Measurements from ENCODE around the gene FAF1.
"Not testable (repeated sequence)": the region's sequence is repeated elsewhere in the genome, so short reads cannot be mapped to it uniquely, and the experiment has no call there.

The FAF1 gene

DNA sequence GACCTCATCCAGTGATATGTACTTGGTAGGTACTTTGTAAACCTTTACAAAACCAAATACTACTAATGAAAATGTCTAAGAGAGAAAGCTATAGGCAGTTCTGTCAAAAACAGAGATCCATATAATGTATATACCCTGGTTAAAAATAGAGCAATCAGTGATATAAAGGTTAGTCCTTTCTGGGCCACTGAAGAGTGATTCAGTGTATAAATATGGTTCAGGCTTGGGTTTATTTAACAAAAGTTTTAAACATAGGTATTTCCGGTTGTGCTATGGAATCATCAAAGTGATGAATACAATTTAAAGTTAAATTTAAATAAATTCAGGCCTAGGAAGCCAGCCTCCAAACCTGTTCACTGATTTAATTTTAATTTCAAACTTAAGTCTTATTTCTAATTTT is 428.5 kb downstream of the FAF1 start:
- no peak for DNase-seq

DNA sequence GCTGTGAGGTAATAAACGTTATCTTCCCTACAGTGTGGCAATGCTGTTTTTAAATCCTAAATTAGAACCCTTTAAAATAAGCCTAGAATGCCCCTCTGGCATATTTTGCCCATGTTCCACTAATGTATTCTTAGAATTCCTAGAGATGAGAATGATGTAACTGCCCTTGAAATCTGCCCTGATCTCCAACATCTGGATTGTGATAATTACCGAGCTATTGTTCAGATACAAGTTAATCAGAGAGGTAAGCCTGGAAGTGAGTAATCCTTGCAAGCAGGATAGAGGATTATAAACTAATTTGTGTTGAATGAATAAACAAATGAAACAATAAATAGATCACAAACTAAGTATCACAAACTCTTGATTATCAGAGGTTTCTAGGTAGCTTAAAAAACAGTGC is 429.0 kb downstream of the FAF1 start:
- DNase-seq: no peak

DNA sequence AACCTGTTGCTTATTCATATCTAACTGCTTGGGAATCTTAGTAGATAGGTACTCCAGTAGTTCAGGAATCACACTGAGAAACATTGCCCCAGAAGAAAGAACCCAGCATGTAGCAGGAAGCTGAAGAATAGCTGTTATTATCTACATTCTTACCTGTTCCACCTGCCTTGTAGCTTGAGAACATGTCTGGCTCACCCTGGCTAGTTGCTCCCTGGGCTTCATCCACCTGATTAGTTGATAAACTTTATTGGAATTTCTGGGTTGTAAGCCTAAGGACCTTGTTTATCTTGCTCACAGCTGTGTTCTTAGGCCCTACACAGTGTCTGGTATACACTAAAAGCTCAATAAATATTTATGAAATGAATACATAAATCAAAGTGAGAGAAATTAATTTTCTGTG is 430.6 kb downstream of the FAF1 start:
- DNase-seq: no peak

DNA sequence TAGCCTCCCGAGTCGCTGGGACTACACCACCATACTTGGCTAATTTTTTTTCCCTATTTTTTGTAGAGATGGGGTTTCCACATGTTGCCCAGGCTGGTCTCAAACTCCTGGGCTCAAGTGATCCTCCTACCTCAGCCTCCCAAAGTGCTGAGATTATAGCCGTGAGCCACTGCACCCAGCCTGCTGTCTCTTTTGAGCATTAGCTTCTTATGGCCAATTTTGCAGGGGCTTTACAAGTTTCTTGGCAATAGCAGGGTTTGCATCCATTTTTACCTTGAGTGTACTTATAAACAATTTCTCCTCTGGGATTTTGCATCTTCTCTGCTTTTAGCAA is 432.1 kb downstream of the FAF1 start:
- not testable (repeated sequence) for DNase-seq

DNA sequence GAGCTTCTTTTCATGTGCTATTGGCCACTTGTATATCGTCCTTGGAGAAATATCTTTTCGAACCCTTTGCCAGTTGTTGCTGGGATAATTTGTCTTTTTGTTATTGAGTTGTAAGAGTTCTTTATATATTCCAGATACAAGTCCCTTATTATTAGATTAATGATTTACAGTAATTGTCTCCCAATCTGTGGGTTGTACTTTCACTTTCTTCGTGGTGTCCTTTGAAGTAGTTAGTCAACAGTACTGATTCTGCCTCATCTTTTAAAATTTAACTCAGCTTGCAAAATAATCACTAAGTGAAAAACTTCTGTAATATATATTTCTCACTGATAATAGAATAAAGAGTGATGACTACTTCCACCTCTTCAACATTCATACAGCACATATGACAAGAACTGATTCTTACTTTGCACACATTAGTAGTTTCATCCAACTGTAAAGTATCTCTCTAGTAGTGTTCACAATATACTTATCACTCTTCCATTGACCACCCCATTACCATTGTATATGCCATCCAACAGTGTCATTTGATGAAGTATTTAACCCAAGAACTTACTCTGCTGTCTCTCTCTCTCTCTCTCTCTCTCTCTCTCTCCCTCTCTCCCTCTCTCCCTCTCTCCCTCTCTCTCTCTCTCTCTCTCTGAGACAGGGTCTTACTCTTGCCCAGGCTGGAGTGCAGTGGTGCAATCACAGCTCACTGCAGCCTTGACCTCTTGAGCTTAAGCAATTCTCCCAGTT is 432.6 kb downstream of the FAF1 start:
- no peak for DNase-seq

DNA sequence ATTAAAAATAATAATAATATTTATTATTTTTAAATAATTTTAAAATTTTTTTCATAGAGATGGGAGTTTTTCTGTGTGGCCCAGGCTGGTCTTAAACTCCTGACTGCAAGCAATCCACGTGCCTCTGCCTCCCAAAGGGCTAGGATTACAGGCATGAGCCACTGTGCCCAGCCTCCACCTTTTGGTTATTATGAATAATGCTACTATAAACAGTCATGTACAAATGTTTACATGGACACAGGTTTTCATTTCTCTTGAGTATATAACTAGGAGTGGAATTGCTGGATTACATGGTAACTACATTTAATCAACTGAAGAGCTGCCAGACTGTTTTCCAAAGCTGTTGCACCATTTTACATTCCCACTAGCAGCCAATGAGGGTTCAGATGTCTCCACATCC is 433.6 kb downstream of the FAF1 start:
- DNase-seq: no peak

DNA sequence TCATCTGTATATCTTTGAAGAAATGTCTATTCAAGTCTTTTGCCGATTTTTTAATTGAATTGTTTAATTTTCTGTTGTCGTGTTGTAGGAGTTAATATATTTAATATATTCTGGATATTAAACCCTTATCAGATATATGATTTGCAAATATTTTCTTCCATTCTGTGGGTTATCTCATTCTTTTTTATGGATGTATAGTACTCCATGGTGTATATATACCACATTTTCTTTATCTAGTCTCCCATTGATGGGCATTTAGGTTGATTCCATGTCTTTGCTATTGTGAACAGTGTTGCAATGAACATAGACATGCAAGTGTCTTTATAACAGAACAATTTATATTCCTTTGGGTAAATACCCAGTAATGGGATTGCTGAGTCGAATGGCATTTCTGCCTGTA is 436.5 kb downstream of the FAF1 start:
- no peak for DNase-seq

DNA sequence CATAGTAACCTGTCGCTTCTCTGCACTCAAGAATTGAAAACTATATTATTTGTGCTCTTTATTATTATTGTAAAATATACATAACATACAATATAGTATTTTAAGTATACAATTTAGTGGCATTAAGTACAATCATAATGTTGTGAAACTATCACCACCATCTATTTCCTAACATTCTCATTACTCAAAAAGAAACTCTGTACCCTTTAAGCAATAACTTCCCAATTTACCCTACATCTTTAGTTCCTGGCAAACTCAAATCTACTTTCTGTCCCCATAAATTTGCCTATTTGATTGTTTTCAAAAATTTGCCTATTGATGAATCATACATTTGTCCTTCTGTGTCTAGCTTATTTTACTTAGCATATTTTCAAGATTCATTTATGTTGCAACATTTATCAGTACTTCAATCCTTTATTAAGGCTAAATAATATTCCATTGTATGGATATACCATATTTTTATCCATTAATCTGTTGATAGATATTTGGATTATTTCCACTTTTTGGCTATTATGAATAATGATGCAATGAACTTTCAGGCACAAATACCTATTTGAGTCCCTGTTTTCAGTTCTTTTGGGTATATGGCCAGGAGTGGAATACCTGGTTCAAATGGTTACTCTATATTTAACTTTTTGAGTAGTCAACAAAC is 437.2 kb downstream of the FAF1 start:
- no peak for DNase-seq

DNA sequence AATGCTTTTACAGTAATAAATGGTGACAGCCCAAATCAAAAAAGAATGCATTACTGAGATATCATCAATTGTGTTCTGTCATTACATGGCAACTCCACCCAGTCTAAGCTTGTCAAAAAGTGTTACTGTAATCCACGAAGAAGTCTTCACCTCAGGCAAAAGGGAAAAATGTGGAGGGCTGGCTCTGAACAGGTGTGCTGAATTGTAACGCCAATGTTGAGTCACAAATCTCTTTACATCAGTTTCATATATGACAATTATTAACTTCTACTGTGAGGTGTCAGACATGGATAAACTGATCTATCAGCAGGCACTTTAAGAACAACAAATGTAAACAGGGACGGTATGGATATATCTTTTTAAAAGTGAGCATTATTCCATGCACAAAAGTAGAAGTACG is 438.4 kb downstream of the FAF1 start:
- DNase-seq: no peak

DNA sequence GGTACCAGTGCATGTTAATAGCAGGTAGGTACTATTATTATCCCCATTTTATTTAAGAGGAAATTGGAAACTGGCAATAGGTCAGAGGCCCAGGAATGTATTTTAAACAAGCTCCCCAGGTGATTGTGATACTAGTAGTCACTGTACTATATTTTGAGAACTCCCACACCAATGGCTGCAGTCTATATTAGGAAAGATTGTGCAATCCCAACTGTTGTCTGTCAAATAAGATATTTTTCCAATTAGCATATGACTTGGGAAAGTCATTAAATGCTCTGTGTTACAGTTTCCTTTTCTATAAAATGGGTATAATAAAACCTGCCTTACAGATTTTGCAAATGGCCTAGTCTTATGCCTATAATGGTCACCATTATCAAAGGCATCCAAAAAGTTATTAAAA is 442.6 kb downstream of the FAF1 start:
- no peak for DNase-seq

DNA sequence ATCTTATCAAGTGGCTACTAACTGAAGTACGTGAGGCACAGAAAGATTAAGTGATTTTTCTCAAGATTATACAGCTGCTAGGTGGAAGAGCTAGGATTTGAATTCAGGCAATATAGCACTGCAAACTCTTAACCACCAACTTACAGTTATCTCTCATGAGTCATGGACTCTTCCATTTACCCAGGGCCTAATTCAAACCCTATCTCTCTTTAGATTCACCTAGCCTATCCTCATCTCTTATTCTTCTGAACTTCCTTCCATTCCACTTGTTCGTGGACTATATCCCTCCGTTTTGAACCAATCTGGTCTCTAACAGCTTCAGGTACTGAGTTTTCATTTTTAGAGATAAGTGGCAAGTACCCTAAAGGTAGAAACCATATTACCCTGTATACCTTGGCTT is 444.0 kb downstream of the FAF1 start:
- no peak for DNase-seq

DNA sequence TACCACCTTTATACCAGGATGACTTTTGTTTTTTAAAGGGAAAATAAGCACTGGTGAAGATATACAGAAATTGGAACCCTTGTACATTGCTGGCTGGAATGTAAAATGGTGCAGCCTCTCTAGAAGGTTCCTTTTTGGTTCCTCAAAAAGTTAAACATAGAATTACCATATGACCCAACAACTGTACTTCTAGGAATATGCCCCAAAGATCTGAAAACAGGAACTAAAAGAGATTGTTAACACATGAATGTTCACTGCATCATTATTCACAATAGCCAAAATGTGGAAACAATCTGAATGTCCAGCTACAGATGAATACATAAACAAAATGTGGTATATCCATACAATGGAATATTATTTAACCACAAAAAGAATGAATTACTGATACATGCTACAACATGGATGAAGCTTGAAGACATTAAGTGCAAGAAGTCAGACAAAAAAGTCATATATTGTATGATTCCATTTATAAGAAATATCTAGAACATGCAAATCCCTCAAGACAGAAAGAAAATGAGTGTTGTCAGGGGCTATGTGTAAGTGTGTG is 452.0 kb downstream of the FAF1 start:
- DNase-seq: no peak

DNA sequence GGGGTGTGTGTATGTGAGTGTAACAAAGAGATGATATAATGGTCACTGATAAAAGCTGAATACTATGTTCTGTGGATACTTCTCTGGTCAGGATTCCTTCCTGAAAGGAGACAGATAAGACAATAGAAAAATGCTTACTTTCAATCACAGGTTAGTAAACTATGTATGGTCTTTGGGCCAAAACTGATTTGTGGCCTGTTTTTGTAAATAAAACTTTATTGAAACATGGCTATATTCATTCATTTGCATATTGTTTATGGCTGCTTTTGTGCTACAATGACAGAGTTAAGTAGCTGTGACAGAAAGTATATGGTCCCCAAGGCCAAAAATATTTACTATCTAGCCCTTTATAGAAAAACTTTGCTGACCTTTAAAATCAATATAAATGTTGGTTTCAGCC is 454.6 kb downstream of the FAF1 start:
- DNase-seq: no peak

DNA sequence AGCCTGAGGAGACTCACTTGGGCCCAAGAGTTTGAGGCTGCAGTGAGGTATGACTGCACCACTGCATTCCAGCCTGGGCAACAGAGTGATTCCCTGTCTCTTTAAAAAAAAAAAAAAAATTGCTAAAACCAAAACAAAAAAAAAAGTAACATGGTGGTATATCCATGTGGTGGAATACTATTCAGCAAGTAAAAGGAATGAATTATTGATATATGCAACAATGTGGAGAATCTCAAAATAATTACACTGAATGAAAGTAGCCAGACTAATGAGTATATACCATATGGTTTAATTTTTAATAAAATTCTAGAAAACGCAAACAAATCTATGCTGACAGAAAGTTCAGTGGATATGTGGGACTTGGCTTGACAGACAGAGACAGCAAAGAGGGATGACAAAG is 456.6 kb downstream of the FAF1 start:
- no peak for DNase-seq

DNA sequence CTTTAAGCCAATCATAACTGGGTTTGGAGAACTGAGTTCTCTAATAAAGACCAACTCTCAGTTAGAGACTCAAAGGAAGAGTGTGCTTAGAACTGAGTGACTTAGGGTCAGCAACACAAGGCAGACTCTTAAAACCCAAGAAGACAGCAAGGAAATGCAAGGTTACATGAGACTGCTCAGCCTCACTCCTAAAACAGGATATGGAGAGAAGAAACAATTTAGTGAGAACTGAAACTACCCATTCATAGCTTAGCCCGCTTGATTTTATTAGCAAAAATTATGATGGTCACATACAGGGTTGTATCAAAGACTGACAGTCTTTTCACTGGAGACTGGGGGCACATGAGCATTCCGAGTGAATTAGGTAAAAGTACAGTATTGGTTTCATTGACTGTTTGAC is 457.9 kb downstream of the FAF1 start:
- no peak for DNase-seq

DNA sequence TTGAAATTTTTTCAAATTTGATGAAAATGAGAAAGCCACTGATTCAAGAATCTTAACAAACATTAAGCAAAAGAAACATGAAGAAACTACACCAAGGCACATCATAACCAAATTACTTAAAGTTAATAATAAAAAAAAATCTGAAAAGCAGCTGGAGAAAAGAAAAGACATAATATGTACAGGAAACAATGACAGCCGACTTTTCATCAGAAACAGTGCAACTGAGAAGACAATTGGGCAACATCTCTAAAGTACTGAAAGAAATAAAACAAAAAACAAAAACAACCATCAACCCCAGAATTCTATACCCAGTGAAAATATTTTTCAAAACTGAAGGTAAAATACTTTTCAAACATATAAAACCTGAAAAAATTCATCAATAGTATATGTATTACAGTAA is 463.1 kb downstream of the FAF1 start:
- DNase-seq: no peak

DNA sequence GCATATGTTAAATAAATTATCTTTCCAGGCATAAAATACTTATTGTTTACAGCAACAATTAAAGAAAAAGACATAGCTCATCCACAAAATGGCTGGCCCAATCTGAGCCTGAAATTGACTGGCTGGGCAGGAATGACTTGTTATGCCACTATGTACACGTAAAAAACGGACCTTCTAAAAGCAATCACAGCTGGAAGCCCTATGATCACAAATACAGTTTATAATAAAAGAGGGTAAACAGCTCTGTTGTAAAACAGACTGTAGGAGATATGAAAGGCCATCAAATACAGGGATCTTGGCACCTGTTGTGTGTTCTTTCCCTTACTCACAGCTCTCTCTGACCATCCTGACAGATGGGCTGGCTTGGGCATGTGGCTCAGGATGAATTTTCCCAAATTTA is 466.4 kb downstream of the FAF1 start:
- DNase-seq: no peak

DNA sequence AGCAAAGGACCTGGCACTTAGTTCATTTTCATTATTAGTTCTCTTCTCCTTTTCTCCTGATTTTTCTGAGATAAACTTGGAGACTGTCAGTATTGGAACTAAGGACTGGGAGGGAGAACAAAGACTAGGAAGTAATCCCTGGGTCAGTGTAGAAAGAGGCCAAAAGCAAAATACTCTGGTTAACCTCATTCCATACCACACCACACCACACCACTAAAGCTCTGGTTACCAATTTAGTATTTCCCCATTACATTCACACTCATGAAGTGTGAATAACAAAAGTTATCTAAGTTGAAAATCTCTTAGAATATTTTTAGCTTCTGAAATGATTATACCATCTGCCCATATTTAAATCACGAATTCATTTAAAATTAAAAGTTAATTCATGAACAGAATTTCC is 467.9 kb downstream of the FAF1 start:
- DNase-seq: no peak

DNA sequence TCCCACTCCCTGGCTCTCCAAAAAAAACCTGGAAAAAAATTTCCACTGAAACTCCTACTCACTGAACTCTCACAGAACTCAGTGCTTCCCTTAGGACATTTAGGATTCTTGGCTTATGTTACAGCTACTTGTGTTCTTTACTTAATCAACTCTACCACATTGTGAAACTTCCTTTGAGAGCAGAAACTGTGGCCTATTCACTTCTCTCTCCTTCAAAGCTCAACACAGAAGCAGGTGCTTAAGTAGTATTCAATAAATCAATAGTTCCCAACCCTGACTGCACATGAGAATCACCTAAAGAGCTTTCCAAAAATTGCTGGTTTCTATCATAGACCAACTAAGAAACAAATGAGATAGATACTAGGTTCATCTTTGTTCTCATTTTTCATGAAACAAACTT is 468.9 kb downstream of the FAF1 start:
- DNase-seq: no peak

DNA sequence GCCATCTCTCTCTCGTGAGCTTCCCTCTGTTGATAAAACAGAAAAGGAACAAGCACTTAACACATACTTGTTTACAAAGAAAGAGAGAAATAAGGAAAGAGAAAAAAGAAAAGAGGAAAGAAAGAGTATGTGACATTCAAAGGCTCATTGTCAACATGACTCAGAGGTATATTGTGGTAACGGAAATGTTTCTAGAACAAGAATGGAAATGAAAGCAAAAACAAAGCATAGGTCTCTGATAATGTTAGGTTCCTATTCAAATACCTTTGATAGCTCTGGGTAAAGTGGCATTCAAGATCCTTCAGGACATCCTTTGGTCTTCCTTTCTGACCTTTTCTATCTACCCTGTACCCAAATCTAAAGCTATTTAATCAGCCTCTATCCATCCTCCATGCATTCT is 469.4 kb downstream of the FAF1 start:
- no peak for DNase-seq

DNA sequence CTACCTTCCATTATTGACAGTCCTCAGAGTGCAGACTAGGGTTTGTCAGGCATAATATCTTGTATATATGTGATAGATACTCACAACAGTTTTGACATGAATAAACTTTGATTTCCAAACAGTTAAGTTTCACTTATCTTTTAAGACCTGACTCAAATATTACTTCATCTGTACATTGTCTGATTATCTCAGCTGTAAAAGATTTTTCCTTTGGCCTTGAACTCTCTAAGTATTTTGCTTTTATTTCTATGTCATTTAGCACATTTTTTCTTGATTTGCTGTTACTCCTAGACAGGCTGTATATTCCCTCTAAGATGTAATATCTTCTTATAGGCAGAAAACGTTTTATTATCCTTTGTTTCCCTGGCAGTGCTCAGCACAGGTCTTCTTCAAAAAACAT is 471.2 kb downstream of the FAF1 start:
- no peak for DNase-seq

DNA sequence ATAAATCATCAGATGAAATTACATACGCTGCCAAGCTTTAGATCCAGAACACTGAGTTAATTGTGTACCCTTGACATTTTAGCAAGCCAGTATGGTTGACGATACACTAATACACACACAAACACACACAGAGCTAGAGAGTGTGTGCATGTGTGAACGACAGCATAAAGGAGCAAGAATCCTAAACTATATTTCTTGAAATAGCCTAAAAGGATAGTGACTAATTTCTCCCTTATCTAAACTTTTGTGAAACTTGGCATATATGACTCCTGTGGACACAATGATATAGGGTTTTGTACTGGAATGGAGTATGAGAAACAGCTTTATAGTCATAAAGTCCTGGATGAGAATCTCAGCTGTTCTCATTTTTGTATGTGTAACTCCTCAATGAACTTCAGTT is 471.7 kb downstream of the FAF1 start:
- no peak for DNase-seq

DNA sequence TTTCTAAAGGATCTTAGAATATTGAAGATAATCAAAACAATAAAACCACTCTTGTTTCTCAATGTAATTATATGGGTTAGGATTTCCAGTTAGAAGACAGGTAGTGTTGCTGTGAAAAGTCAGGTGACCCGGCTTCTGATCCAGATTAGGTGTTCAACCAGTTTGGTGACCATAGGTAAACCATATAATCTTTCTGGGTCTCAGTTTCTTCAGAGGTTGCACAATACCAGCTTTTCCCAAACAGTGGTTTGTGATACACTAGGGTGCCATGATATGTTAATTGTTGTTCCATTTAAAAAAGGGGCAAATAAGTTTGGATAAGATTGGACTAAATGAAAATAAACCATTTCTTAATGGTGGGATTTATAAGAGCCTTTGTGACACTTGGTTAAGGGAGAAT is 472.3 kb downstream of the FAF1 start:
- DNase-seq: no peak

DNA sequence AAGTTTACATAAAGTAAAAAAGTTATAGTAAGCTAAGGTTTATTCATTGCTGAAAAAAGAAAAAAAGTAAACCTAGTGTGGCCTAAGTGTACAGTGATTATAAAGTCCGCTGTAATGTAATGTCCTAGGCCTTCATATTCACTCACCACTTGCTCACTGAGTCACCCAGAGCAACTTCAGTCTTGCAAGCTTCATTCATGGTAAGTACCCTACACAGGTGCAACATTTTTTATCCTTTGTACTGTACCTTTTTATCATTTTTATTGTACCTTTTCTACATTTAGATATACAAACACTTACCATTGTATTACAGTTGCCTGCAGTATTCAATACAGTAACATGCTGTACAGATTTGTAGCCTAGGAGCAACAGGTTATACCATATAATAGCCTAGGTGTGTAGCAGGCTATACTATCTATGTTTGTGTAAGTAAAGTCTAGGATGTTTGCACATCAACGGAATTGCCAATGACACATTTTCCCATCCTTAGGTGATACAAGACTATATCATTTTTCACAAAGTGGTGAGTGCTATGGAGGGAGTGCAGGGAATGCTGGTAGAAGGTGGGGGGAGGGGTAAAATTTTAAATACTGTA is 478.8 kb downstream of the FAF1 start:
- DNase-seq: no peak
